Glutamatergic neuron (in vitro differentiated cells): Measurements from ENCODE around the gene NFATC2. TPM values are rescaled to one million over a fixed set of nuclear protein-coding genes. Genes with fewer than 3 reads are reported as not detected.

Experiments used
- DNase-seq: peaks from one replicate; pipeline ENCODE4 v3.0.0; 2022
- H3K27ac Mint-ChIP-seq: one replicate; pipeline ENCODE4 v1.8.0; 2020; ENCODE audit warnings: mild to moderate bottlenecking, mixed read lengths, inconsistent platforms; ENCODE audit not compliant: unreplicated experiment
- H3K27me3 Mint-ChIP-seq: one replicate; pipeline ENCODE4 v1.8.0; 2020; ENCODE audit warnings: mild to moderate bottlenecking, moderate library complexity, mixed read lengths, inconsistent platforms; ENCODE audit not compliant: unreplicated experiment
- H3K36me3 Mint-ChIP-seq: one replicate; pipeline ENCODE4 v1.8.0; 2020; ENCODE audit warnings: mild to moderate bottlenecking, mixed read lengths, inconsistent platforms; ENCODE audit not compliant: unreplicated experiment
- H3K4me1 Mint-ChIP-seq: one replicate; pipeline ENCODE4 v1.8.0; 2020; ENCODE audit warnings: mild to moderate bottlenecking, low read depth, mixed read lengths, inconsistent platforms; ENCODE audit not compliant: unreplicated experiment
- H3K4me3 Mint-ChIP-seq: one replicate; pipeline ENCODE4 v1.8.0; 2020; ENCODE audit warnings: mild to moderate bottlenecking, mixed read lengths, inconsistent platforms; ENCODE audit not compliant: unreplicated experiment
- H3K9me3 Mint-ChIP-seq: one replicate; pipeline ENCODE4 v1.8.0; 2020; ENCODE audit warnings: mild to moderate bottlenecking, moderate library complexity, mixed read lengths, inconsistent platforms; ENCODE audit not compliant: unreplicated experiment
- total RNA-seq: library from RNA; stranded (reverse); fragmentation: NEBNext Ultra II Directional; extraction: Animal tissue kit (Norgen Biotek cat#: 25700); gene quantifications from one replicate; pipeline ENCODE4 v1.2.1, GENCODE V29; 2021; ENCODE audit not compliant: unreplicated experiment
- TF ChIP-seq, protein P1 (sequence below): fragments of 200-600 bp; sonication (generic); IDR thresholded peaks from one replicate; pipeline ENCODE4 v1.5.0; 2021; ENCODE audit not compliant: partially characterized antibody, unreplicated experiment

The NFATC2 gene
- total RNA-seq, 1 donor from 2014 or later: not detected

DNA sequence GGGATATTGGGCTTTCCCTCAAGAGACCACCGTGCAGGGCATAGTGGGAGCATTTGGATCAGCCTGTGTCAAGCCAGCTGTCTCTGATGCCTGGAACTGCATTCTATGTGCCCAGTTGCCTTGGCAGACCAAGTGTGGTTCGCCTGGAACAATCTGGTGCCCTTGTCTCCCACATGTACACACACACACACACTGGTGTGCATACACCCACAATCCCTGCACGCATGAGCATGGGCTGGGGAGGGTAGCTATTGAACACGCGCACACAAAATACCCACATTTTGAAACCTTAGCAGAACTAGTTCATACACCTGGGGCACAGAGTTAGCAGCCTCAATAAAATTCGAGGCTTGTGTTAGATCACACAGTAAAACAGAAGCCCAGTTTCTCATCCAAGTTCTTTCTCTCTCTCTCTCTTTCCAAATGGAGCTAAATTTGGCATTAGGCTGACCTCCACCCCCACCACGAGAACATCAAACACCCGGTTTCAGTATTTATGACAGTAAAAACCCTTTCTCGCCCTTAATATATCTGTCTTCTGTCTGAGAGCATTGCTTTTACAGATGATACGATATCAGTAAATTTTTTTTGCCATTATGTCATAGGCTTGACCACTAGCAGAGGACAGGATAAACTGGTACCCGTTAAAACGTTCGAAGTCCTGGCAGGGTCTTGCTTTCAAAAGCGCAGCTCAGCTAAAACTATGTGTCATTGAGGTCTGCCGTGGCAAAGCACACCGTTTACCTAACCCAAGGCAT lies 18.2 kb upstream of the NFATC2 start:
- Mint-ChIP-seq H3K36me3 (peaks cover 3% of the 10 kb centered on the region), H3K27me3 (peaks cover 18% of the 10 kb centered on the region), H3K9me3 (no peaks in the 10 kb centered on the region), H3K4me3 (peak overlapping the region; percentile 21), H3K27ac (no peak overlapping the region), H3K4me1 (peaks cover 3% of the 10 kb centered on the region)
- TF ChIP-seq, protein P1, sequence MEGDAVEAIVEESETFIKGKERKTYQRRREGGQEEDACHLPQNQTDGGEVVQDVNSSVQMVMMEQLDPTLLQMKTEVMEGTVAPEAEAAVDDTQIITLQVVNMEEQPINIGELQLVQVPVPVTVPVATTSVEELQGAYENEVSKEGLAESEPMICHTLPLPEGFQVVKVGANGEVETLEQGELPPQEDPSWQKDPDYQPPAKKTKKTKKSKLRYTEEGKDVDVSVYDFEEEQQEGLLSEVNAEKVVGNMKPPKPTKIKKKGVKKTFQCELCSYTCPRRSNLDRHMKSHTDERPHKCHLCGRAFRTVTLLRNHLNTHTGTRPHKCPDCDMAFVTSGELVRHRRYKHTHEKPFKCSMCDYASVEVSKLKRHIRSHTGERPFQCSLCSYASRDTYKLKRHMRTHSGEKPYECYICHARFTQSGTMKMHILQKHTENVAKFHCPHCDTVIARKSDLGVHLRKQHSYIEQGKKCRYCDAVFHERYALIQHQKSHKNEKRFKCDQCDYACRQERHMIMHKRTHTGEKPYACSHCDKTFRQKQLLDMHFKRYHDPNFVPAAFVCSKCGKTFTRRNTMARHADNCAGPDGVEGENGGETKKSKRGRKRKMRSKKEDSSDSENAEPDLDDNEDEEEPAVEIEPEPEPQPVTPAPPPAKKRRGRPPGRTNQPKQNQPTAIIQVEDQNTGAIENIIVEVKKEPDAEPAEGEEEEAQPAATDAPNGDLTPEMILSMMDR: no peak
- DNase-seq: no peak

DNA sequence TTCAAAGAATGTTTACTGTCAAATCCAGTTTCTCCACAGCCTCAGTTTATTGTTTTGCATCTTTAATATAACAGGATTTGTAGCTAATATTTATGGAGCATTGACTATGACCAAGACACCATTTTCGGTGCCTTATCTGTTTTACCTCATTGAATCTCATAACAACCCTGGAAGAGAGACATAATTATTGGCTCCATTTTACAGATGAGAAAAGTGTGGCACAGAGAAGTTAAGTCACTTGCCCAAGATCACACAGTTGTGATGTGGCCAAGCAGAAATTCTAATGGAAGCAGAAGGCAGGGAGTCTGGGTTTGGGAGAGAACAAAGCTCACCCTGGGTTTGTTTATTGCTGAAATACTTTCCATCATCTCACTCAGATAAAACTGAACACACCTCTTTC lies 17.5 kb upstream of the NFATC2 start:
- no peak for DNase-seq
- TF ChIP-seq, protein P1: no peak
- Mint-ChIP-seq H3K4me1 (peaks cover 3% of the 10 kb centered on the region), H3K4me3 (no peak overlapping the region), H3K9me3 (no peaks in the 10 kb centered on the region), H3K27ac (no peak overlapping the region), H3K27me3 (peaks cover 20% of the 10 kb centered on the region), H3K36me3 (peaks cover 5% of the 10 kb centered on the region)

DNA sequence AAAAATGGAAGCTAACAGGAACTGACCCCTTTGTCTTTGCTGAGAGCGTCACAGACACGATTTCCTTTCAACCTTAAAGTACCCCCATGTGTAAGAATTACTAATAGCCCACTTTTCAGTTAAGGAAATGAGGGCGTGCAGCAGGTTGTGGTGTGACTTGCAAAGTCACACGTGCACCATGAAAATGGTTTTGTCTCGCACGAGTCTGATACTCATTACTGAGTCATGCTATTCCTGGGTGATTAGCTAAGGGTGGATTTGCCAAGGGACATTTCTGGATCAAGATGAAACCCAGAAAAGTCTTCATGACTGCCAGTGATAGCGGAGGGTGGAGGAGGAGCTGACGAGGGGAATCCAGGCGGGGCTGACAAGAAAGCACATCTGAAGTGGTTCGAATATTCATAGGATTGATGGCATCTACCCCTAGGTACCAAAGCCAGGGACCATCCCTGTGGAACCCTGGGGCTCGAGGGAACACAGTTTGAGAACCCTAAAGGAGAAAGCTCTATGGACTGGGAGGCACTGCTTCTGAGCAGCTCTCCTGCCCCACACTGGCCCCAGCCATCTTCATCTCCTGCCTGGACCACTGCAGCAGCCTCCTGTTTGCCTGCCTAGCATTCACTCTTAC lies 12.1 kb upstream of the NFATC2 start:
- TF ChIP-seq, protein P1: no peak
- Mint-ChIP-seq H3K4me3 (no peak overlapping the region), H3K4me1 (no peaks in the 10 kb centered on the region), H3K36me3 (peaks cover 10% of the 10 kb centered on the region), H3K27me3 (peaks cover 5% of the 10 kb centered on the region), H3K9me3 (no peaks in the 10 kb centered on the region), H3K27ac (no peak overlapping the region)
- no peak for DNase-seq

DNA sequence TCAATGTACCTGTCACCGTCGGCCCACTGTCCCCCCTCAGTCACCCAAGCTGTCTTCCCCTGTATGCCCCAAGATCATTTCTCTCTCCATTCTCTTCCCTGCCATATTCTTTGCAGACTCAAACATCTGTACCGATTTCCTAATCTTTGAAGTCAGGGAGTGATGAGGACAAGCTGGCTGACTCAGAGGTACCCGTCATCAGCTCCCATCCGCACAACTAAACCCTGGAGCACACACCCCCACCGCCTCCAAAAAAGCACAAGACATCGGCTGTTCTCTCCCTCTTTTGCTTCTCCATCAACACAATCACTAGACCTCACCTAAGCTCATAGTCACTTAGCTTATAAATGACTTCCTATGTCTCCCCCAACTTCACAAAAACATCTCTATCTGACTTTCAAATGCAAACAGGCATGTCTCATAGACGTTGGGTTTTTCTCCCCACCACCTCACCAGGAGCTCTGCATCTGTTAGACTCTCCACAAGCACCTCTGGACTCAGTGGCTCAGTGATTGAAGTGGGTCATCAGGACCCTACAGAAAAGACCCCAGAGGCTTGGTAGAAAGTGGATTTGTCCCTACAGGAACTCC lies 11.5 kb upstream of the NFATC2 start:
- TF ChIP-seq, protein P1: no peak
- Mint-ChIP-seq H3K27me3 (peaks cover 2% of the 10 kb centered on the region), H3K9me3 (no peaks in the 10 kb centered on the region), H3K4me1 (no peaks in the 10 kb centered on the region), H3K36me3 (peaks cover 10% of the 10 kb centered on the region), H3K4me3 (no peak overlapping the region), H3K27ac (no peak overlapping the region)
- no peak for DNase-seq

DNA sequence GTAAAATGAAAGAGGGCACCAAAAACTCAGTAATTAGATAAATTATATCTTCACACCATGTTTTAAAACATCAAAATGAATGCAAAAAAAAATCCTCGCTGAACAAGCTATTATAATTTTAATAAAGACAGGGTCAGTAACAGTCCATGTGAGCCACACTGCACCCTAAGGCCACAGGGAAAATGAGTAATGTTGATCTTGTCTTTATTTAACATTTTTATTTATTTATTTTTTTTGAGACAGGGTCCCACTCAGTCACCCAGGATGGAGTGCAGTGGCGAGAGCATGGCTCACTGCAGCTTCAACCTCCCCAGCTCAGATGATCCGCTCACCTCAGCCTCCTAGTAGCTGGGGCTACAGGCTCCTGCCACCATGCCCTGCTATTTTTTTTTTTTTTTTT lies 8.7 kb upstream of the NFATC2 start:
- Mint-ChIP-seq H3K27ac (no peak overlapping the region), H3K4me3 (no peak overlapping the region), H3K9me3 (peaks cover 2% of the 10 kb centered on the region), H3K27me3 (peaks cover 5% of the 10 kb centered on the region), H3K4me1 (no peaks in the 10 kb centered on the region), H3K36me3 (peaks cover 16% of the 10 kb centered on the region)
- no peak for DNase-seq
- TF ChIP-seq, protein P1: no peak
